ENCODE data around the gene RRAGB.
"Not testable (repeated sequence)": the region's sequence is repeated elsewhere in the genome, so short reads cannot be mapped to it uniquely, and the experiment has no call there.

The RRAGB gene

DNA sequence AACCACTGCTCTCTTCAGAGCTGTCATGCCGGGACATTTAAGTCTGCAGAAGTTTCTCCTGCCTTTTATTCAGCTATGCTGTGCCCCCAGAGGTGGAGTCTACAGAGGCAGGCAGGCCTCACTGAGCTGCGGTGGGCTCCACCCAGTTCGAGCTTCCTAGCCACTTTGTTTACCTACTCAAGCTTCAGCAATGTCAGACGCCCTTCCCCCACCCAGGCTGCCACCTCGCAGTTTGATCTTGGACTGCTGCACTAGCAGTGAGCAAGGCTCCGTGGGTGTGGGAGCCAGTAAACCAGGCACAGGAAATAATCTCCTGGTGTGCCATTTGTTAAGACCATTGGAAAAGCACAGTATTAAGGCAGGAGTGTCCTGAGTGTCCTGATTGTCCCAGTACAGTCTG, 56.9 kb downstream of the RRAGB start:
- H3K27me3 ChIP-seq (ENCODE audit: control insufficient read depth, insufficient read depth, low read length); H3K9ac ChIP-seq (ENCODE audit: low read length); H3K4me3 ChIP-seq (ENCODE audit: low read length); H3K36me3 ChIP-seq (ENCODE audit: control insufficient read depth, low read depth, low read length); H3K27ac ChIP-seq (ENCODE audit: low read length); H3K4me1 ChIP-seq (ENCODE audit: control insufficient read depth, low read depth, low read length): not testable (repeated sequence)
- H3K9me3 ChIP-seq (ENCODE audit: control insufficient read depth, low read depth, low read length), result peaks cover 11% of the 10 kb centered on the region

DNA sequence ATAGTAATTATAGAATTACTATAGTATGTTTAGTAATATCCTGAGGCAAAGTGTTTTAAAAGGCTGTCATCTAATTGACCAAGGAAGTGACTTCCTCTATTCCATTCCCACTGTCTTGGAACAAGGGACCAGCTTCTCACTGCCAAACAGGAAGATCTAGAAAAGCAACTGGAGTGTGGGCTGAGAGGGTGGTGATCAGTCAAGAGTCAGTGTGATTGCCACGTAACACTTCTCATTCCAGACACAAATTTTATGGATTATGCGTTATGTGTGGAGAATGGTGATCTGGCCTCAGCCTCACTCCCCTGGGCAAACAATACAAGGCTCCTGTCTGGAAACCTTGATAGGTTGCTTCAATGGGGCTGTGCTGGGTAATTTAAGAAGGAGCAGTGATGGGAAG, 60.0 kb downstream of the RRAGB start:
- H3K27ac ChIP-seq (ENCODE audit: low read length), result no peak overlapping the region
- no peaks in the 10 kb centered on the region for H3K27me3 ChIP-seq (ENCODE audit: control insufficient read depth, insufficient read depth, low read length)
- H3K9me3 ChIP-seq (ENCODE audit: control insufficient read depth, low read depth, low read length), result peaks cover 11% of the 10 kb centered on the region
- H3K9ac ChIP-seq (ENCODE audit: low read length), result no peak overlapping the region
- H3K4me3 ChIP-seq (ENCODE audit: low read length), result no peak overlapping the region
- H3K4me1 ChIP-seq (ENCODE audit: control insufficient read depth, low read depth, low read length), result no peaks in the 10 kb centered on the region
- H3K36me3 ChIP-seq (ENCODE audit: control insufficient read depth, low read depth, low read length), result no peaks in the 10 kb centered on the region

DNA sequence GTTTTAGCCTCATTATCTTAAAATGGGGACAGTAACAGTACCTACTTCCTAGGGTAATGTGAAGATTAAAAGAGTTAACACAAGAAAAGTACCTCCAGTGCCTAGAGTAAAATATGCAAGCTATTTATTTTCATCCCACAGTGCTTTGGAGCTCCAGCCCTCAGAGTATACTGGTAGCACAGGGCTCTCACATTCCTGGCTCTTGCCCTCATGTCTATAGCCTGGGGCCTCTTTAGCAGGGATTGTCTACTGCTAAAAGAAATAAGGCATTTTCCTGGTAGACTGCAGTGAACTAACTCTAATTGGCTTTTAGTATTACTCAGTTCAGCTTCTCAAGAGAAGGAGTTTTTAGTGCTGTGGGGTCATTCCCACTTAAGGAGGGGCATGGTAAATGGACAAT, 60.8 kb downstream of the RRAGB start:
- H3K4me1 ChIP-seq (ENCODE audit: control insufficient read depth, low read depth, low read length), result no peaks in the 10 kb centered on the region
- no peaks in the 10 kb centered on the region for H3K36me3 ChIP-seq (ENCODE audit: control insufficient read depth, low read depth, low read length)
- H3K9ac ChIP-seq (ENCODE audit: low read length), result no peak overlapping the region
- H3K9me3 ChIP-seq (ENCODE audit: control insufficient read depth, low read depth, low read length), result peaks cover 15% of the 10 kb centered on the region
- no peak overlapping the region for H3K27ac ChIP-seq (ENCODE audit: low read length)
- H3K4me3 ChIP-seq (ENCODE audit: low read length), result no peak overlapping the region
- no peaks in the 10 kb centered on the region for H3K27me3 ChIP-seq (ENCODE audit: control insufficient read depth, insufficient read depth, low read length)

DNA sequence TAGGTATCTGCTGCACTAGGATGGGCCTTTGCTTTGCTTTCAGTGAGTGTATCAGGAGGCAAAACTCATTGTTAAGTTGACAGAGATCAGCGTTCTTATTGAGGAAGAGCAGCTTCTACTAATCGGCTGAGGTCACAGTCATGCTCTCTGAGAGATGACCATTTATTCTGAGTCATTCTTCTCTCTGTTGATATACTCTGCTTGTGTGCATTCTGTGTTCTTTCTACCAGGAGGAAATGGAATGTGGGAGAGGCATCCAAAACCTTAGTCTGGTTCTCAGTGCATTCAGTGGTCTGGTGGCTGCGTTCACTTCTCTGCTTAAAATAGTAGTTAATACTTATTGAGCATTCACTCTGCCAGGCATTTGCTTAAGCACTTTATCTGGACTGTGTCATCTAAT, 66.2 kb downstream of the RRAGB start:
- Histone ChIP-seq H3K9ac (ENCODE audit: low read length) (no peak overlapping the region), H3K4me3 (ENCODE audit: low read length) (no peak overlapping the region), H3K4me1 (ENCODE audit: control insufficient read depth, low read depth, low read length) (no peaks in the 10 kb centered on the region), H3K9me3 (ENCODE audit: control insufficient read depth, low read depth, low read length) (peaks cover 14% of the 10 kb centered on the region), H3K27me3 (ENCODE audit: control insufficient read depth, insufficient read depth, low read length) (no peaks in the 10 kb centered on the region), H3K27ac (ENCODE audit: low read length) (no peak overlapping the region), H3K36me3 (ENCODE audit: control insufficient read depth, low read depth, low read length) (no peaks in the 10 kb centered on the region)

DNA sequence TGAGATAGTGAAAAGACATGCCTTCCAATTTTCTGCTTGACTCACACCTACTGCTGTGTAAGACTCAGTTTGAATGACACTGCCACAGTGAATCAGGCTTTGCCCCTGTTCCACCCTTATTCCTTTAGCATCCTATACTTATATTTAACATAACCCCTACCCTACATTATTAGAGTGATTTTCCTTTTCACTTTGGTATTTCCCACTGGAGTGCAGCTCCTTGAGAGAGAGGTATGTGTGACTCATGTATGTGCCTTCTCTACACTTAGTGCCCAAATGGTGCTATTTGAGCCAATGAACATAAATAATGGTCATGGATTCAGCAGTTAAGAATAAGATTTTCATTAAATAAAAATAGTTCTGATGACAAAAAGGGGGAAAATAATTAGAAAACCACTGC, 69.5 kb downstream of the RRAGB start:
- Histone ChIP-seq H3K4me3 (ENCODE audit: low read length) (no peak overlapping the region), H3K4me1 (ENCODE audit: control insufficient read depth, low read depth, low read length) (no peaks in the 10 kb centered on the region), H3K9ac (ENCODE audit: low read length) (no peak overlapping the region), H3K9me3 (ENCODE audit: control insufficient read depth, low read depth, low read length) (peaks cover 14% of the 10 kb centered on the region), H3K36me3 (ENCODE audit: control insufficient read depth, low read depth, low read length) (no peaks in the 10 kb centered on the region), H3K27me3 (ENCODE audit: control insufficient read depth, insufficient read depth, low read length) (no peaks in the 10 kb centered on the region), H3K27ac (ENCODE audit: low read length) (no peak overlapping the region)

DNA sequence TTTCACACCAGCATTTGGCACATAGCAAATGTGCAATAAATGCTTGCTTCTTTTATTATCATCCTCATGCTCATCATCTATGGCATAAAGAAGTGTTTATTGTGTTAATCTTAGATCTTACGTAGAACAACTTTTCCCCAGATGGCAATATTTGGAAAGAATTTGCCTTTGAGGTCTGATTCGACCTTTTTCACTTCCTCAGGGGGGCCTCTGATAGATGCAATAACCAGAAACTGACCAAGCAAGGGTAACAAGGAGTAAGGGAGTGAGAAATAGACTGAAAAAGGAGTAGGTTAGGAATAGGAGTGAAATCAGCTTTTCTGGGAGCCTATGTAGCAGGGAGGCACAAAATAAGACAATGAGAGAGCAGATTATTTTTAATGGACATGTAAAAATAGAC, 70.2 kb downstream of the RRAGB start:
- no peak overlapping the region for H3K27ac ChIP-seq (ENCODE audit: low read length)
- H3K4me3 ChIP-seq (ENCODE audit: low read length), result no peak overlapping the region
- no peaks in the 10 kb centered on the region for H3K36me3 ChIP-seq (ENCODE audit: control insufficient read depth, low read depth, low read length)
- H3K9me3 ChIP-seq (ENCODE audit: control insufficient read depth, low read depth, low read length), result peaks cover 14% of the 10 kb centered on the region
- H3K4me1 ChIP-seq (ENCODE audit: control insufficient read depth, low read depth, low read length), result no peaks in the 10 kb centered on the region
- no peaks in the 10 kb centered on the region for H3K27me3 ChIP-seq (ENCODE audit: control insufficient read depth, insufficient read depth, low read length)
- no peak overlapping the region for H3K9ac ChIP-seq (ENCODE audit: low read length)

DNA sequence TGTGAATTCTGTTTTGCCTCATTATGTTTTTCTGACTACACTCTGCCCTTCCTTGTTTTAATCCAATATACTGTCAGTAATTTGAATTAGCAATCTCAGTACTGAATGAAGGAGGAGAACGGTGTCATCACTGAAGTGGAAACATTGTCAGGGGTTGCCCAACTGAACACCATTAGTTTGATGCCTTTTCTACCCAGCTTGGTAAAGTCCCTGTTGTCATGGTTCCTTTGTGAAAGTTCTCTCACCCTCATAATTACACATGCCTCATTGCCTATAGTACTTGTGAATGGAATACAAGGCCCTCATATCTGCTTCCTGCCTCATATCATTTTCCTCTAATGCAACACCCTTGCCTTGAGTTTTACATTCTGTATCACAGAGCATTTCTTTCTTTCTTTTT, 76.9 kb downstream of the RRAGB start:
- Histone ChIP-seq H3K27me3 (ENCODE audit: control insufficient read depth, insufficient read depth, low read length) (no peaks in the 10 kb centered on the region), H3K9ac (ENCODE audit: low read length) (no peak overlapping the region), H3K27ac (ENCODE audit: low read length) (no peak overlapping the region), H3K4me3 (ENCODE audit: low read length) (no peak overlapping the region), H3K4me1 (ENCODE audit: control insufficient read depth, low read depth, low read length) (no peaks in the 10 kb centered on the region), H3K36me3 (ENCODE audit: control insufficient read depth, low read depth, low read length) (no peaks in the 10 kb centered on the region), H3K9me3 (ENCODE audit: control insufficient read depth, low read depth, low read length) (peaks cover 8% of the 10 kb centered on the region)

DNA sequence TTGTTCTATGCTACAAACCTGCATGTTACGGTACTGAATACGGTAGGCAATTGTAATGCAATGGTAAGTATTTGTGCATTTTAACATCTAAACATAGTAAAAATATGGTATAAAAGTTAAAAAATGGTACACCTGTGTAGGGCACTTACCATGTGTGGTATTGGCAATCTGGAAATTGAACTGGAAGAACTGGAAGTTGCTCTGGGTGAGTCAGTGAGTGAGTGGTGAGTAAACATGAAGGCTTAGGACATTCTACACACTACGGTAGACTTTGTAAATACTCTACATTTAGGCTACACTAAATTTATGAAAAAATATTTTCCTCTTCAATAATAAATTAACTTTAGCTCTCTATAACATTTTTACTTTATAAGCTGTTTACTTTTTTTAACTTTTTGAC, 78.9 kb downstream of the RRAGB start:
- no peak overlapping the region for H3K27ac ChIP-seq (ENCODE audit: low read length)
- no peak overlapping the region for H3K4me3 ChIP-seq (ENCODE audit: low read length)
- H3K9ac ChIP-seq (ENCODE audit: low read length), result no peak overlapping the region
- H3K27me3 ChIP-seq (ENCODE audit: control insufficient read depth, insufficient read depth, low read length), result no peaks in the 10 kb centered on the region
- no peaks in the 10 kb centered on the region for H3K36me3 ChIP-seq (ENCODE audit: control insufficient read depth, low read depth, low read length)
- no peaks in the 10 kb centered on the region for H3K4me1 ChIP-seq (ENCODE audit: control insufficient read depth, low read depth, low read length)
- peaks cover 15% of the 10 kb centered on the region for H3K9me3 ChIP-seq (ENCODE audit: control insufficient read depth, low read depth, low read length)

DNA sequence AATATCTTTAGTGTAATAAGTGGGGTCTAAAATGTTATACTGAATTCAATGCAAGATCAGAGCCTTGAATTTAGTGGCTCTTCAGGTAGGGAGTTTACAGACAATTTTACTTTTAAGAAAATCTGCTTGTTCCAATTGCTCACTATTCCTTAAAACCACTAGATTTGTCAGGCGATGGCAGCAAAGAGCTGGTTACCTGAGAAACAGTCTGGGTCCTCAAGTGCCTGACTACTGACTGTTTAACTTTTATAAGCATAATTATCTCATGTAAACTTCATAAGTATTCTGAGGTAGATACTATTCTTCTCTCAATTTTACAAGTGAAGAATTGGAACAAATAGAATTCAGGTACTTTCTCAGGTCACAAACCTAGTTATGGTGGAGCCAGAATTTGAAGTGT, 84.3 kb downstream of the RRAGB start:
- H3K4me3 ChIP-seq (ENCODE audit: low read length), result no peak overlapping the region

More for the DNA sequence above, 84.3 kb downstream of the RRAGB start:
- no peaks in the 10 kb centered on the region for H3K27me3 ChIP-seq (ENCODE audit: control insufficient read depth, insufficient read depth, low read length)
- no peaks in the 10 kb centered on the region for H3K4me1 ChIP-seq (ENCODE audit: control insufficient read depth, low read depth, low read length)
- no peaks in the 10 kb centered on the region for H3K36me3 ChIP-seq (ENCODE audit: control insufficient read depth, low read depth, low read length)
- H3K9me3 ChIP-seq (ENCODE audit: control insufficient read depth, low read depth, low read length), result peaks cover 7% of the 10 kb centered on the region
- no peak overlapping the region for H3K27ac ChIP-seq (ENCODE audit: low read length)
- no peak overlapping the region for H3K9ac ChIP-seq (ENCODE audit: low read length)
